Heart left ventricle (tissue), 16 donors: Measurements from ENCODE around the gene P4HB. TPM values are rescaled to one million over a fixed set of nuclear protein-coding genes. Genes with fewer than 3 reads are reported as not detected.
"Not testable (repeated sequence)": the region's sequence is repeated elsewhere in the genome, so short reads cannot be mapped to it uniquely, and the experiment has no call there.

Experiments used
- ATAC-seq, 4 donors: fragments of 200-7000 bp; cut with Tn5 transposase; one replicate each; pipeline ENCODE4 v1.9.1; 2020 to 2022; ENCODE audit warnings: moderate library complexity in 4 of 4, mild to moderate bottlenecking in 3 of 4, moderate number of reproducible peaks in 1 of 4
- DNase-seq, 5 donors: peaks; one replicate each; pipeline ENCODE4 v3.0.0-alpha.2; 2020
- H3K27ac ChIP-seq, 12 donors: fragments of 200-600 bp; sonication (generic) in 4 of 12; one replicate each; pipeline versions ENCODE4 v1.5.0 to v1.8.0; 2016 to 2022; ENCODE audit warnings: mild to moderate bottlenecking in 2 of 12
- H3K27me3 ChIP-seq, 9 donors: fragments of 200-600 bp; sonication (generic) in 2 of 9; one replicate each; pipeline versions ENCODE4 v1.5.1 to v1.8.0; 2016 to 2022; ENCODE audit warnings: mild to moderate bottlenecking in 3 of 9
- H3K36me3 ChIP-seq, 9 donors: fragments of 200-600 bp; sonication (generic) in 2 of 9; one replicate each; pipeline versions ENCODE4 v1.5.0 to v1.8.0; 2018 to 2022; ENCODE audit warnings: mild to moderate bottlenecking in 2 of 9
- H3K4me1 ChIP-seq, 12 donors: fragments of 200-600 bp; sonication (generic) in 4 of 12; one replicate each; pipeline versions ENCODE4 v1.5.0 to v1.8.0; 2016 to 2022; ENCODE audit warnings: mild to moderate bottlenecking in 3 of 12
- H3K4me3 ChIP-seq, 12 donors: fragments of 200-600 bp; sonication (generic) in 4 of 12; one replicate each; pipeline versions ENCODE4 v1.5.0 to v1.8.0; 2017 to 2022; ENCODE audit warnings: mild to moderate bottlenecking in 9 of 12, moderate library complexity in 4 of 12
- H3K9me3 ChIP-seq, 12 donors: fragments of 200-600 bp; sonication (generic) in 4 of 12; one replicate each; pipeline versions ENCODE4 v1.5.0 to v1.8.0; 2016 to 2022; ENCODE audit warnings: mild to moderate bottlenecking in 1 of 12
- CTCF ChIP-seq, 12 donors: fragments of 200-600 bp; sonication (generic) in 4 of 12; IDR thresholded peaks; one replicate each; pipeline versions ENCODE4 v1.5.0 to v1.8.0; 2018 to 2022; ENCODE audit warnings: antibody characterized with exemption in 12 of 12, mild to moderate bottlenecking in 5 of 12
- POLR2A ChIP-seq, 2 donors: fragments of 450-650 bp; IDR thresholded peaks; one replicate each; pipeline ENCODE4 v1.6.1; 2017; ENCODE audit warnings: antibody characterized with exemption in 2 of 2, mild to moderate bottlenecking in 2 of 2, moderate library complexity in 2 of 2
- WGBS, 4 donors: extraction: QIAGEN DNeasy Blood & Tissue Kit in 2 of 4; methylation state at CpG; one replicate each; pipeline versions ENCODE4 v1.1.5 to v1.1.7; 2013 to 2018; 5-methylcytosine and 5-hydroxymethylcytosine counted together
- intact Hi-C, 10 donors: fragments of 100-400 bp; cut with DNase I; formaldehyde crosslinking; loops; one replicate each; pipeline versions ENCODE4 v1.11.1 to v1.14.2; 2022
- polyA plus RNA-seq, 2 donors: library from polyadenylated mRNA; stranded (reverse); fragments of 200-250 nt; gene quantifications; one replicate each; pipeline ENCODE4 v1.2.3, GENCODE V29; 2013
- total RNA-seq, 9 donors: library from RNA; depleted of rRNA in 2 of 9; stranded (reverse); fragments of >200 nt in 2 of 9; fragmentation: NEBNext Ultra II Directional in 3 of 9; extraction: Animal tissue kit (Norgen Biotek cat#: 25700) in 3 of 9; gene quantifications; one replicate each; pipeline versions ENCODE4 v1.1.0 to v1.2.4, GENCODE V29; 2016 to 2023
- donor health status: ischemic (EF 13 %, LVEDD 7.1; RV severe dilation, severe dysfunction).
- donor health status: healthy with polysubstance abuse.
- donor health status: DM: no; HTN: yes; CAD: no.
- donor health status: DM: no; HTN: no; CAD: no.
- donor health status: ischemic (EF 25% LVEDD 6.9; RV normal size, moderate dysfunction).
- donor health status: ischemic (EF 25% LVEDD 5.7; RV mildly dilated, moderate dysfunction).
- donor health status: healthy.
- donor health status: DM: yes; HTN: yes; CAD: no.
- donor health status: ischemic (EF 35%, LVEDD 5.7; RV mildly dilated, moderate dysfunction).
- donor health status: nonischemic (EF 11% LVEDD 7.7; RV severe dilation, severe dysfunction).
- donor health status: DM: yes; HTN: yes; CAD: no.
- donor health status: PGD.
- donor health status: ischemic (EF 29% LVEDD 5.4; RV normal size, mild dysfunction).
- donor health status: nonischemic (EF 23%, LVEDD 6.1; RV moderate dilation, normal function).

The P4HB gene
- total and polyA plus RNA-seq, 11 donors, result 246 to 763 (median 374) TPM

- DNase-seq (no peak), ATAC-seq (no peak)
- peaks cover 0 to 47% (median 46%) of the 10 kb centered on the region in 9 donors for H3K36me3 ChIP-seq
- no peaks in the 10 kb centered on the region for H3K9me3 ChIP-seq
- 86 to 96% (median 92%) methylated on average over 15 of the region's 15 CpGs for WGBS, 4 donors
- no peak overlapping the region for H3K4me3 ChIP-seq
- no peaks in the 10 kb centered on the region for H3K27me3 ChIP-seq
- peak overlapping the region in 6 of 12 donors; percentile 48 to 82 (median 66) for H3K27ac ChIP-seq
- peaks cover 0 to 16% (median 4%) of the 10 kb centered on the region in 12 donors for H3K4me1 ChIP-seq
- intact Hi-C loops, result no loop called here
- no peak for TF ChIP-seq CTCF (IDR thresholded peaks at IDR 0.05)
- no peak for TF ChIP-seq POLR2A (IDR thresholded peaks at IDR 0.05)
Measured at GRCh38 chr17:81841866-81842265, 18.5 kb downstream of the P4HB start.

GRCh38 chr17:81840826-81841778 lies 19.2 kb downstream of the P4HB start:
- WGBS, 4 donors, result 51 to 70% (median 60%) methylated on average over 37 to 40 of the region's 40 CpGs
- intact Hi-C loops, result no loop called here
- DNase-seq (peak in 1 of 5 donors; percentile 51), ATAC-seq (peak; percentile 28 to 86 (median 59))
- H3K4me1 ChIP-seq, result peaks cover 0 to 16% (median 4%) of the 10 kb centered on the region in 12 donors
- no peaks in the 10 kb centered on the region for H3K27me3 ChIP-seq
- peaks cover 0 to 40% (median 38%) of the 10 kb centered on the region in 9 donors for H3K36me3 ChIP-seq
- TF ChIP-seq CTCF (IDR thresholded peaks at IDR 0.05) (no peak), POLR2A (IDR thresholded peaks at IDR 0.05) (no peak)
- peak overlapping the region in 1 of 12 donors; percentile 19 for H3K4me3 ChIP-seq
- H3K27ac ChIP-seq, result peak overlapping the region; percentile 8 to 82 (median 62)
- H3K9me3 ChIP-seq, result no peaks in the 10 kb centered on the region

DNA sequence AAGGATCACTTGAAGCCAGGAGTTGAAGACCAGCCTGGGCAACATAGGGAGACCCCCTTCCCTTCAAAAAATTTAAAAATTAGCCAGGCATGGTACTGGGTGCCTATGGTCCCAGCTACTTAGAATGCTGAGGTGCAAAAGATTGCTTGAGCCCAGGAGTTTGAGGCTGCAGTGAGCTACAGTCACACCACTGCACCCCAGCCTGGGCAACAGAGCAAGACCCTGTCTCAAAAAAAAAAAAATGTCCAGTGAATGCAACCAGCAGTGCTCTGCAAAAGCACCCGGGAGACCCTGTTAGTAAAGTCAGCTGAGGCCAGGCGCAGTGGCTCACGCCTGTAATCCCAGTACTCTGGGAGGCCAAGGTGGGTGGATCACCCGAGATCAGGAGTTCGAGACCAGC lies 20.3 kb downstream of the P4HB start:
- DNase-seq, ATAC-seq, H3K27me3 ChIP-seq, H3K27ac ChIP-seq, intact Hi-C loops, H3K9me3 ChIP-seq, H3K4me3 ChIP-seq: not testable (repeated sequence)
- peaks cover 0 to 16% (median 4%) of the 10 kb centered on the region in 12 donors for H3K4me1 ChIP-seq
- peaks cover 0 to 29% (median 28%) of the 10 kb centered on the region in 9 donors for H3K36me3 ChIP-seq
- 95 to 98% (median 97%) methylated on average over 5 of the region's 5 CpGs for WGBS, 4 donors

DNA sequence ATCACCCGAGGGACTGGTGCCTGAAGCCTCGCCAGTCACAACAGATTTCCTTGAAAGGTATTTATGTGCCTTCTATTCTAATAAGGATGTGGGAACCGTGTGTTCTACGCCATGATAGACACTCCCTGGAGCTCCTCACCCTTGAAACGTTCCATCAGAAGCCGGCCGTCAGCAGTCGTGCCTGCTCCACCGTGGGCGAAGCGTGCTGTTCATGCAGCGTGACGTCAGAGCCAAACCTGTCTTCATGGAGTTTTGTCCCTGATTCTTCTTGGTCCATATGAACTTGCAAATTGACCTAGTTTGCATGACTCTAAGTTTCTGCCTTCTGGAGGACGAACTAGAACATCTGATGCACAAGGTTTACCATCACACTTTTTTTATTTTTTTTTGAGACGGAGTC lies 21.0 kb downstream of the P4HB start:
- H3K4me1 ChIP-seq, result peaks cover 0 to 21% (median 5%) of the 10 kb centered on the region in 12 donors
- intact Hi-C loops, result no loop called here
- H3K4me3 ChIP-seq, result no peak overlapping the region
- ATAC-seq (no peak), DNase-seq (no peak)
- WGBS, 4 donors, result 83 to 90% (median 87%) methylated on average over 15 of the region's 15 CpGs
- peaks cover 0 to 22% (median 20%) of the 10 kb centered on the region in 9 donors for H3K36me3 ChIP-seq
- H3K27ac ChIP-seq, result no peak overlapping the region
- no peaks in the 10 kb centered on the region for H3K9me3 ChIP-seq
- TF ChIP-seq CTCF (IDR thresholded peaks at IDR 0.05), result no peak
- no peaks in the 10 kb centered on the region for H3K27me3 ChIP-seq
